GM23338 (cell line): ENCODE measurements around the gene EML1. TPM values are rescaled to one million over a fixed set of nuclear protein-coding genes. Genes with fewer than 3 reads are reported as not detected.
A peak's percentile ranks its signal among the peaks of the same experiment; 100 is the strongest.

ENCODE experiments used
- ATAC-seq: fragments of 200-7000 bp; cut with Tn5 transposase; 3 replicates; pipeline ENCODE4 v1.9.1; 2020
- DNase-seq: peaks from one replicate; pipeline ENCODE4 v3.0.0-alpha.2; 2015; ENCODE audit warnings: low spot score
- H2AFZ ChIP-seq: fragments of 200-600 bp; sonication (generic); 2 replicates; pipeline ENCODE4 v1.8.0; 2016; ENCODE audit warnings: antibody characterized with exemption, mild to moderate bottlenecking, moderate library complexity
- H3F3A ChIP-seq: fragments of 200-600 bp; sonication (generic); replicated peaks from 2 replicates; pipeline ENCODE4 v1.8.0; 2017; ENCODE audit warnings: antibody characterized with exemption, mixed run types, low read depth
- H3K27ac ChIP-seq: fragments of 200-600 bp; sonication (generic); 2 replicates; pipeline ENCODE4 v1.6.1; 2016; ENCODE audit warnings: low read depth
- H3K27me3 ChIP-seq: fragments of 200-600 bp; sonication (generic); 2 replicates; pipeline ENCODE4 v1.8.0; 2016; ENCODE audit warnings: mild to moderate bottlenecking, mixed run types, moderate library complexity; ENCODE audit not compliant: insufficient read depth
- H3K36me3 ChIP-seq: fragments of 200-600 bp; sonication (generic); 2 replicates; pipeline ENCODE4 v1.8.0; 2016; ENCODE audit warnings: mild to moderate bottlenecking; ENCODE audit not compliant: insufficient read depth
- H3K4me1 ChIP-seq: fragments of 200-600 bp; sonication (generic); 2 replicates; pipeline ENCODE4 v1.8.0; 2016; ENCODE audit warnings: mild to moderate bottlenecking, moderate library complexity; ENCODE audit not compliant: insufficient read depth
- H3K4me2 ChIP-seq: fragments of 200-600 bp; sonication (generic); 2 replicates; pipeline ENCODE4 v1.7.1; 2017; ENCODE audit warnings: mixed run types
- H3K4me3 ChIP-seq: fragments of 200-600 bp; sonication (generic); 2 replicates; pipeline ENCODE4 v1.6.1; 2016; ENCODE audit warnings: mixed run types
- H3K79me2 ChIP-seq: fragments of 200-600 bp; sonication (generic); replicated peaks from 2 replicates; pipeline ENCODE4 v1.8.0; 2017; ENCODE audit warnings: mild to moderate bottlenecking; ENCODE audit not compliant: insufficient read depth
- H3K9me2 ChIP-seq: fragments of 200-600 bp; sonication (generic); 2 replicates; pipeline ENCODE4 v1.8.0; 2017; ENCODE audit not compliant: insufficient read depth
- H4K20me1 ChIP-seq: fragments of 200-600 bp; sonication (generic); replicated peaks from 2 replicates; pipeline ENCODE4 v1.8.0; 2017; ENCODE audit warnings: mild to moderate bottlenecking; ENCODE audit not compliant: insufficient read depth
- H3K27ac Mint-ChIP-seq: 2 replicates; pipeline ENCODE4 v1.8.0; 2020; ENCODE audit warnings: inconsistent platforms, mild to moderate bottlenecking, moderate library complexity, mixed read lengths
- H3K27me3 Mint-ChIP-seq: 3 replicates; pipeline ENCODE4 v1.8.0; 2022; ENCODE audit warnings: low read depth, mild to moderate bottlenecking, moderate library complexity, mixed read lengths, inconsistent platforms; ENCODE audit not compliant: insufficient read depth, poor library complexity
- H3K36me3 Mint-ChIP-seq: 3 replicates; pipeline ENCODE4 v1.8.0; 2021; ENCODE audit warnings: low read depth, mild to moderate bottlenecking, inconsistent platforms, moderate library complexity, mixed read lengths
- H3K4me1 Mint-ChIP-seq: 3 replicates; pipeline ENCODE4 v1.8.0; 2020; ENCODE audit warnings: mild to moderate bottlenecking, inconsistent platforms, mixed read lengths
- H3K4me3 Mint-ChIP-seq: 3 replicates; pipeline ENCODE4 v1.8.0; 2021; ENCODE audit warnings: moderate library complexity, mild to moderate bottlenecking, inconsistent platforms, mixed read lengths
- H3K9me3 Mint-ChIP-seq: 3 replicates; pipeline ENCODE4 v1.8.0; 2020; ENCODE audit warnings: moderate library complexity, mild to moderate bottlenecking, inconsistent platforms, mixed read lengths
- CREB1 ChIP-seq: fragments of 250-450 bp; sonication (Bioruptor Pico); IDR thresholded peaks from 2 replicates; pipeline ENCODE4 v1.5.0; 2020; ENCODE audit warnings: low read depth, mild to moderate bottlenecking, moderate library complexity
- CTCF ChIP-seq, 2 experiments: fragments of 200-600 bp in 1 of 2; sonication (generic) in 1 of 2; conservative IDR thresholded peaks; 2 replicates each; pipeline versions ENCODE4 v1.5.1 to v1.6.1; 2016 to 2017; ENCODE audit warnings: antibody characterized with exemption in 2 of 2, low read depth in 2 of 2, mild to moderate bottlenecking in 2 of 2, moderate library complexity in 1 of 2
- ETS1 ChIP-seq: IDR thresholded peaks from 2 replicates; pipeline ENCODE4 v1.6.1; 2016; ENCODE audit warnings: antibody characterized with exemption
- EZH2 ChIP-seq: fragments of 200-600 bp; sonication (generic); IDR thresholded peaks from one replicate; pipeline ENCODE4 v1.8.0; 2017; ENCODE audit warnings: antibody characterized with exemption, mild to moderate bottlenecking, low read depth; ENCODE audit not compliant: unreplicated experiment
- EZH2phosphoT487 ChIP-seq: fragments of 200-600 bp; sonication (generic); IDR thresholded peaks from one replicate; pipeline ENCODE4 v1.8.1; 2018; ENCODE audit warnings: antibody characterized with exemption; ENCODE audit not compliant: unreplicated experiment
- JUNB ChIP-seq: IDR thresholded peaks from one replicate; pipeline ENCODE4 v1.6.1; 2016; ENCODE audit warnings: antibody characterized with exemption; ENCODE audit not compliant: unreplicated experiment
- NANOG ChIP-seq: IDR thresholded peaks from 2 replicates; pipeline ENCODE4 v1.6.1; 2016; ENCODE audit warnings: antibody characterized with exemption, borderline replicate concordance
- POLR2AphosphoS5 ChIP-seq: IDR thresholded peaks from 2 replicates; pipeline ENCODE4 v1.6.1; 2016; ENCODE audit warnings: antibody characterized with exemption, low read depth
- REST ChIP-seq: IDR thresholded peaks from one replicate; pipeline ENCODE4 v1.6.1; 2018; ENCODE audit warnings: antibody characterized with exemption; ENCODE audit not compliant: unreplicated experiment
- STAT1 ChIP-seq: IDR thresholded peaks from one replicate; pipeline ENCODE4 v1.6.1; 2016; ENCODE audit warnings: antibody characterized with exemption; ENCODE audit not compliant: unreplicated experiment
- ZNF114 ChIP-seq: fragments of 250-450 bp; sonication (Bioruptor Pico); IDR thresholded peaks from 2 replicates; pipeline ENCODE4 v1.5.0; 2020; ENCODE audit warnings: mild to moderate bottlenecking, moderate library complexity
- ZNF331 ChIP-seq: fragments of 250-450 bp; sonication (Bioruptor Pico); IDR thresholded peaks from 2 replicates; pipeline ENCODE4 v1.5.0; 2020; ENCODE audit warnings: low read depth, mild to moderate bottlenecking, moderate library complexity
- ZNF462 ChIP-seq: fragments of 250-450 bp; sonication (Bioruptor Pico); IDR thresholded peaks from 2 replicates; pipeline ENCODE4 v1.5.0; 2020; ENCODE audit warnings: mild to moderate bottlenecking, moderate library complexity
- polyA plus RNA-seq: library from polyadenylated mRNA; unstranded; fragments of >200 nt; fragmentation: Nextera tagmentation; extraction: Ambion mirVana; gene quantifications from 2 replicates; pipeline ENCODE4 v1.2.1, GENCODE V29; 2016
- total RNA-seq: library from RNA; depleted of rRNA; stranded (reverse); fragments of >200 nt; shearing (Covaris generic); gene quantifications from 2 replicates; pipeline ENCODE4 v1.2.3, GENCODE V29; 2014

EML1 gene
- total and polyA plus RNA-seq, 2 experiments from 2014 or later = 7.0 to 18.1 TPM

GRCh38 chr14:99756796-99757195 is 36.4 kb upstream of the EML1 start:
- Mint-ChIP-seq H3K9me3 (no peaks in the 10 kb centered on the region), H3K4me3 (no peak overlapping the region), H3K36me3 (no peaks in the 10 kb centered on the region), H3K27ac (peak overlapping the region; percentile 12; the same call in 1 of the 2 replicates), H3K4me1 (peaks cover 36% of the 10 kb centered on the region), H3K27me3 (peaks cover 18% of the 10 kb centered on the region)
- Histone ChIP-seq H4K20me1 (no peaks in the 10 kb centered on the region), H2AFZ (no peak overlapping the region), H3K4me1 (peaks cover 13% of the 10 kb centered on the region; the same call in 1 of the 2 replicates), H3K36me3 (no peaks in the 10 kb centered on the region), H3F3A (no peaks in the 10 kb centered on the region), H3K27me3 (no peaks in the 10 kb centered on the region), H3K79me2 (no peaks in the 10 kb centered on the region), H3K4me2 (no peak overlapping the region), H3K9me2 (no peaks in the 10 kb centered on the region), H3K4me3 (no peak overlapping the region), H3K27ac (no peak overlapping the region)
- DNase-seq (no peak), ATAC-seq (no peak)
- TF ChIP-seq ZNF331 (CRISPR knock-in tag) (no peak), NANOG (no peak), REST (no peak), POLR2AphosphoS5 (no peak), ZNF462 (CRISPR knock-in tag) (no peak), EZH2phosphoT487 (no peak), ETS1 (no peak), CREB1 (CRISPR knock-in tag) (no peak), JUNB (no peak), ZNF114 (CRISPR knock-in tag) (no peak), EZH2 (no peak), STAT1 (no peak), CTCF (conservative IDR thresholded peaks at IDR 0.05; ENCODE audit: low read depth in 2 of 2) (no peak)
